Dermis microvascular lymphatic vessel endothelial cell (primary cell): ENCODE measurements around the gene CD63. TPM values are rescaled to one million over a fixed set of nuclear protein-coding genes. Genes with fewer than 3 reads are reported as not detected.

Source experiments
- DNase-seq, 2 donors: peaks; one replicate each; pipeline versions ENCODE4 v3.0.0 to v3.0.0-alpha.2; 2010; ENCODE audit warnings: low read depth in 2 of 2
- total RNA-seq: library from RNA; depleted of rRNA; stranded (reverse); fragments of >200 nt; gene quantifications from 2 replicates; pipeline ENCODE4 v1.2.1, GENCODE V29; 2014

Gene CD63
- total RNA-seq, 1 donor from 2014 or later = 1,084 TPM

DNA sequence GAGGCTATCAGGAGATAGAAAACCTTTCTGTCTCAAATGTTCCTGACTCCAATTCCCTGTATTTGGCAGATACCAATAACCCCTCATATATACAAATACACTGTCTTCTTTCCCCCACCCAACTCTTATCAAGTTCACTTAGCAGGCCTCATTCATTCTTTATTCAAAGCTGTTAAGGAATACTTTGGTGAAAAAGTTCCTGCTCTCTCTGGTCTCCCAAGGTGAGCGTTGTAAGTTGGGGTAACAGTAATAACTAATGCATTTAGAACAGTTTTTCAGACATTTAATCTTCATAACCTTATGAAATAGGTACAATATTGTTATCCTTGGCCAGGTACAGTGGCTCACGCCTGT, 10.2 kb upstream of the CD63 start:
- DNase-seq = no peak

- peak in 1 of 2 donors; percentile 75 for DNase-seq
These were observed 9.6 kb upstream of the CD63 start for GRCh38 chr12:55738123-55739024.

GRCh38 chr12:55737581-55738122, 8.8 kb upstream of the CD63 start:
- DNase-seq = no peak

- peak in 1 of 2 donors; percentile 71 for DNase-seq
These were observed 8.2 kb upstream of the CD63 start for GRCh38 chr12:55736780-55737580.

- no peak for DNase-seq
These were observed 7.3 kb upstream of the CD63 start for GRCh38 chr12:55736076-55736475.

DNA sequence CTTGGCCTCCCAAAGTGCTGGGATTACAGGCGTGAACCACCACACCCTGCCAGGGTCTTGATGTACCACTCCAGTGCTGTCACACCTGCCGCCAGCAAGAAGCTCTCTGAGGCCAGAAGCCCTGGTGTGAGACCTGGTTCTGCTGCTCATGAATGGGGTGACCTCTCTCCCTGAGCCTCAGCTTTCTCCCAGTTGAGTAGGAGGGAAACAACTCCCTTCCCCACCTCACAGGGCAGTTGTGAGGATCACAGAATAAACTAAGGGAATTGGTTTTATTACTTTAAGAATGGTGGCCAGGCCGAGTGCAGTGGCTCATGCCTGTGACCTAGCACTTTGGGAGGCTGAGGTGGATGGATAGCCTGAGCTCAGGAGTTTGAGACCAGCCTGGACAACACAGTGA, 5.8 kb upstream of the CD63 start:
- DNase-seq = no peak

DNA sequence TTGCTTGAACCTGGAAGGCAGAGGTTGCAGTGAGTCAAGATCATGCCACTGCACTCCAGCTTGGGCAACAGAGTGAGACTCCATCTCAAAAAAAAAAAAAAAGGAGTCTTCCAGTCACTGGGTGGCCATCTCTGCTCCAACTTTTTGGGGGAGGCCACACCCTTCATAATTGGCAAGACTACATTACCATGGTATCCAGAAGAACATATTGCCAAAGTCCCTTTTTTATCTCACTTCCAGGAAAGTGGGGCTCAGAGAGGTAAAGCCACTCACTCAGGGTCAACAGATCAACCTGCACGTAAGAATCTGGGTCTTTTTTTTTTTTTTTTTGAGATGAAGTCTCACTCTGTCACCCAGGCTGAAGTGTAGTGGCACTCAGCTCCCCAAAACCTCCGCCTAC, 5.0 kb upstream of the CD63 start:
- no peak for DNase-seq

DNA sequence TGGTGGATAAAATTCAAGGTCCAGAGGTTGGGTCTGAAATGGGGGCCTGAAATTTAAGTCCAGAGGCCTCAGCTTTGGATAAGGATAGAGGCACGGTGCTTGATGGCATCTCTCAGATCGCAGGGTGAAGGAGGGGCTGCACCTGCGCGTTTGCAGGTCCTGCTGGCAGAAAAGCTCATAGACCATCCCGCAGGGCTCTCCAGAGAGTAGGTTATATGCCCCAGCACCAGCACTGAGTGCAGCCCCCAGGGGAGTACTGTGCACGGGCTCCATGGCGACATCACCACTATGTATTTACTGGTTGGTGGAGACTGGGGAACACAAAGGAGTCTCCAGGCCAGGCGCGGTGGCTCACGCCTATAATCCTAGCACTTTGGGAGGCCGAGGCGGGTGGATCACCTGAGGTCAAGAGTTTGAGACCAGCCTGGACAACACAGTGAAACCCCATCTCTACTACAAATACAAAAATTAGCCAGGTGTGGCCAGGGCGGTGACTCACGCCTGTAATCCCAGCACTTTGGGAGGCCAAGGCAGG, 4.3 kb upstream of the CD63 start:
- no peak for DNase-seq

DNA sequence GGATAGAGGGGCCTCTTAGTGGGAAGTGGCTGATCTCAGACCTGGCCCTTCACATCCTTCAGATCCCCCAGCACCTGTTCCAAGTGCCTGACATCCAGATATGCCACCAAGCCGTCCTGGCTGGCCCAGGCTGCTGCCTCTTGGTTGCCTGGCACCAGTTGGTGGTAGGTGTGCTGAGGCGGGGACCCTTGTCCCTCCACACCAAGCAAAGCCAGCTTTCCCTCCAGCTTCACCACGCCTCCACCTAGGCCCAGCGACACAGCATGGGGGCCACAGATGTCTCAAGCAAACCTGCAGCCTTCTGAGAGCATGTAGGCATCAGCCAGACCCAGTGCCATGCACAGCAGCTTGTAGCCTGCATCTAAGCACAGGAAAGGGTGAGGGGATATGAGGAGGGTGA, 3.5 kb upstream of the CD63 start:
- DNase-seq = no peak

GRCh38 chr12:55729819-55730818, 1.3 kb upstream of the CD63 start:
- DNase-seq = peak in 1 of 2 donors; percentile 66

DNA sequence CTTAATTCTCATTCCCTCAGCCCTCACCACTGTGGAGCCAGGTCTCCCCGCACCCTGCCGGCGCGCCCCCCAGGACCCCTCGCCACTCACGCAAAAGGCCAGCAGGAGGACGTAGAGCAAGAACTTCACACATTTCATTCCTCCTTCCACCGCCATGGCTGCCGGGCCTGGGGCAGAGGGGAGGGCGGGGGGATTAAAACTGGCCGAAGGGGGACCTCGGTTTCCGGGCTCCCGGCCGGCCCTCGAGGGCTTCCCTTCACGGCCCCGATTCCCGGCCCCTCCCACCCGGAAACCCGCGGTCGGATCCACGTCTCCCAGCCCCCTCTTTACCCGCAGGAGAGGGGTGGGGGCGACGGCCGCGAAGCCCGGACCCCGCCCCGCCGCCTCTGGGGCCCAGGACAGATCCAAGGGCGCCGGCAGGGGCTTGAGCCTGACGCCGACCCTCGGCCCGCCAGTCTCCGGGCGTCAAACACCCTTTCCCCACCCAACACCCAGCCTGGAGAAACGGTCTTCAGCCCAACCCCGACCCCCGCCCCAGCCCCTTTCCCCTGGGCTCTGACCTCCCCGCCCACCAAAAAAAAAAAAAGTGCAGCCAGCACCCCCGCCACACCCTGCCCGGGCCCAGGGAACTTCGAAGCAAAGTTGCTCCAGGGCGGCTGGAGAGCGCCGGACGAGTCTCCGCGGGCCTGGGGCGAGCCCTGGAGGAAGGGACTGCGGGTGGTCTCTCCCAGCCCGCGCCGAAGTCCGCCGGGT, 447 bp downstream of the CD63 start:
- DNase-seq = peak in 1 of 2 donors; percentile 74

GRCh38 chr12:55727643-55728185, 1.1 kb downstream of the CD63 start:
- peak in 1 of 2 donors; percentile 56 for DNase-seq

GRCh38 chr12:55726971-55727370, 1.8 kb downstream of the CD63 start:
- DNase-seq = no peak

- no peak for DNase-seq
These were observed 3.3 kb downstream of the CD63 start for GRCh38 chr12:55725556-55725955.

- DNase-seq = no peak
These were observed 3.9 kb downstream of the CD63 start for GRCh38 chr12:55724940-55725309.

GRCh38 chr12:55724226-55724939, 4.4 kb downstream of the CD63 start:
- peak in 1 of 2 donors; percentile 66 for DNase-seq

- no peak for DNase-seq
These were observed 5.1 kb downstream of the CD63 start for GRCh38 chr12:55723516-55724225.

GRCh38 chr12:55722948-55723347, 5.9 kb downstream of the CD63 start:
- no peak for DNase-seq
